ENCODE results near the gene SPHK1.

Gene SPHK1

DNA sequence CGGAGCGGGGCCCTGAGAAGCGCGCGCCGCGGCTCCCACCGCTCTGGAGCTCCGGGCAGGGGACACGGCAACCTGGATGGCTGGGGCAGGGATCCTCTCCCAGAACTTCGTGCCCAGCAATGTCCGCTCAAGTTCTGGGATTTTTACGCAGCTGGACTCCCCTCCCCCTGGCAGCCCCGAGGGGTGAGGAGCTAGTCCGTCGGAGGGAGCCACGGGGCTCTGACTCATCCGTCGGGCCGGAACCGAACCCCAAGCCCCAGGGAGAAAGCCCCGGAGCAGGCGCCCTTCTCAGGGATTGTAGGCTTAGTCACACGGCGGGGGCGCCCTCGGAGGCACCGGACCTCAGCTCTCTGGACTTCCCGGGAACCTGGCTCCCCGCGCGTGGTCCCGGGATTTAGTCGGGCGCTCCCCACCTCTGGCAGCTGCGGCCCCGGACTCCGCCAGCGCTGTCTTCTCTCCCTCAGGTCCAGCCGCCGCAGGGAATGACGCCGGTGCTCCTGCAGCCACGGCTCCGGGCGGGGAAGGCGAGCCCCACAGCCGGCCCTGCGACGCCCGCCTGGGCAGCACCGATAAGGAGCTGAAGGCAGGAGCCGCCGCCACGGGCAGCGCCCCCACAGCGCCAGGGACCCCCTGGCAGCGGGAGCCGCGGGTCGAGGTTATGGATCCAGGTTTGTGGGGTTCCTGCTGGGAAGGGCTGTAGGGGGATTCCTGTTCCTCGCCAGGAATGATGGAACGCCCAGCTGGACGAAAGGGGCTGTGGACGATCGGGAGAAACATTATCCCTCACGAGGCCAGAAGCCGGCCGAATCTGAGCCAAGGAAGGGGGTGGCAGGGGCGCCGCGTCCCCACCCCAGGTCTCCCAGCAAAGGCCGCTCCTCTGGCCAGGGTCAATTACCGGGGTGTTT is 830 bp downstream of the SPHK1 start:
- DNase-seq: peak in 3 of 56 donors; percentile 8 to 70 (median 19)

DNA sequence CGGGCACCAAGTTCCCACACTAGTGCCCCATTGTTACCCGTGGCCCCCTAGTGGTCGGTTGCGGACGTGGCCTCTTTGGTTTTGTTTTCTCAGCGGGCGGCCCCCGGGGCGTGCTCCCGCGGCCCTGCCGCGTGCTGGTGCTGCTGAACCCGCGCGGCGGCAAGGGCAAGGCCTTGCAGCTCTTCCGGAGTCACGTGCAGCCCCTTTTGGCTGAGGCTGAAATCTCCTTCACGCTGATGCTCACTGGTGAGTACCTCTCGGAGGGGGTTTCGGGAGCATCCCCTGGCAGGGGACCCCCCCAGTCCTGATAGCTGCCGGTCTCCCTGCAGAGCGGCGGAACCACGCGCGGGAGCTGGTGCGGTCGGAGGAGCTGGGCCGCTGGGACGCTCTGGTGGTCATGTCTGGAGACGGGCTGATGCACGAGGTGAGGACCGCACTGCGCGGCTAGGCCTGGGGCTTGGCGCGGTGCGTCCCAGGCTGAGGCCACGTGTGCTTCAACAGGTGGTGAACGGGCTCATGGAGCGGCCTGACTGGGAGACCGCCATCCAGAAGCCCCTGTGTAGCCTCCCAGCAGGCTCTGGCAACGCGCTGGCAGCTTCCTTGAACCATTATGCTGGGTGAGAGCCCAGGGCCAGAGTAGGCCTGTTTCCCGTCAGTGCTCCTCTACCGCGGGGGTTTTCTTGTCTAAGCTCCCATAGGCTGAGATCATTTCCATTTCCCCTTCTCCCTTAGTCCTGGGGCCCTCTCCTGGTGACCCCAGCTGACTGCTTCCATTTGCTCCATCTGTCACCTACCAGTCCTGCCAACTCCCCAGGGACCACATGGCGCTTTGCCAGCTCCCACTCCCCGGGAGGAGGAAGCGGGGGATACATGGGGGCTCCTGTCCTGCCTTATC is 1.7 kb downstream of the SPHK1 start:
- peak in 24 of 56 donors; percentile 10 to 70 (median 26) for DNase-seq

DNA sequence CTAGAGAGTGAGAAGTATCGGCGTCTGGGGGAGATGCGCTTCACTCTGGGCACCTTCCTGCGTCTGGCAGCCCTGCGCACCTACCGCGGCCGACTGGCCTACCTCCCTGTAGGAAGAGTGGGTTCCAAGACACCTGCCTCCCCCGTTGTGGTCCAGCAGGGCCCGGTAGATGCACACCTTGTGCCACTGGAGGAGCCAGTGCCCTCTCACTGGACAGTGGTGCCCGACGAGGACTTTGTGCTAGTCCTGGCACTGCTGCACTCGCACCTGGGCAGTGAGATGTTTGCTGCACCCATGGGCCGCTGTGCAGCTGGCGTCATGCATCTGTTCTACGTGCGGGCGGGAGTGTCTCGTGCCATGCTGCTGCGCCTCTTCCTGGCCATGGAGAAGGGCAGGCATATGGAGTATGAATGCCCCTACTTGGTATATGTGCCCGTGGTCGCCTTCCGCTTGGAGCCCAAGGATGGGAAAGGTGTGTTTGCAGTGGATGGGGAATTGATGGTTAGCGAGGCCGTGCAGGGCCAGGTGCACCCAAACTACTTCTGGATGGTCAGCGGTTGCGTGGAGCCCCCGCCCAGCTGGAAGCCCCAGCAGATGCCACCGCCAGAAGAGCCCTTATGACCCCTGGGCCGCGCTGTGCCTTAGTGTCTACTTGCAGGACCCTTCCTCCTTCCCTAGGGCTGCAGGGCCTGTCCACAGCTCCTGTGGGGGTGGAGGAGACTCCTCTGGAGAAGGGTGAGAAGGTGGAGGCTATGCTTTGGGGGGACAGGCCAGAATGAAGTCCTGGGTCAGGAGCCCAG is 2.8 kb downstream of the SPHK1 start:
- no peak for DNase-seq

DNA sequence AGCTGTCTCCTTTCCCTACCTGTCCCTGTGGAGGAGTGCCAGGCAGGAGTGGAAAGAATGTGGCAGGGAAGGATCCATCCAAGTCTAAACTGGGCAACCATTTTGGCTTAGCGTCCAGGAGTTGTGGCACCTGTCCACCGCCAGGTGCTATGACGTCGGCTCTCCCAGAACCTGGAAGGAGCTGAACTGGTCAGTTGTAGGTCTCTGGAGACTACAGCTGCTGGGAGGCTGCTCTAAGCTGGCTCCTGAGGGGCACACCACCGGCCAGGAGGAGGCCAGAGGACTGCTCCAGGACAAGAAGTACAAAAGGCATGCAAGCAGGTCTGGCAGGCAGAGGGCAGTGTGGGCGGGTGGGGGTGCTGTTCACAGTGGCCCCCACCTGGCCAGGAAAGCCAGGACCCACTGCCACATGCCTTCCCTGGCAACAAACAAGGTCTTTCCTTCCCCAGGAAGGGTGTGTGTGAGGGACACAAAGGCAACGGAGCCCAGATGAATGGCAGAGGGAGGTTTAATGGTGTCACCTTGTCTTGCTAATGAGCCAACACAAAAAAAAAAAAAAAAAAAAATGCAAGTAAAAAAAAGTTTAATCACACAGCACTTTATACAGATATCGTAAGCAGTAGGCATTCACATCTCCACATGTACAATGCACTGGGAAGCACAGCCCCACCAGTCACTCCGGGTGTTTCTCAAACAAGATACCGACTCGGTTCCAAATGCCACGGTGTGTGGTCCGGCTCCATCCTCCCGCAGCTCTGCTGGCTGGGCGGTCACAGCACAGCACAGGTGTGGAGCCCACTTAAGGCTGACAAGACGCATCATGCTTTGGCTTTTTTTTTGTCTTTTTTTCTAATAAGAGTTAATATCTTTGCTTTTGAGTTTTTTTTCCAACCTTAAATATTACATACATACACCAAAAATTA is 4.8 kb downstream of the SPHK1 start:
- DNase-seq: no peak

DNA sequence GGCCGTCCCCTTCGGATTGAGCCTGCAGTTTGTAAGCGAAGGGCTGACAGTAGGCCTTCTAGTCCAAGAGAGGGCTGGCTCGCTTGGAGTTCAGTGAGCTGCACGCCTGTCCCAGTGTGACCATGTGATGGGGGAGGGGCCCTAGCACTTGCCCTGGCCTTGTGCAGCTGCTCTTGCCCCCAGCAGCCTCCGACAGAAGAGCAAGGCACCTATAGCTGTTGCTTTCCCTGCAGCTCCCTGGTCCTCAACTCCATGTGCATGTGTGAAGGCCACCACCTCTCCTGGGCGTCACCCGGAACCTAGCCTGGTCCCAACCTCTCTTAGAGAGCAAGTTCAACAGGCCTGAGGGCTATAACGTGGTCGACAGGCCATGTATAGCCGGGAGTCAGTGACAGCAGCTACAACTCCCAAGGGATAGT is 5.6 kb downstream of the SPHK1 start:
- DNase-seq: no peak

DNA sequence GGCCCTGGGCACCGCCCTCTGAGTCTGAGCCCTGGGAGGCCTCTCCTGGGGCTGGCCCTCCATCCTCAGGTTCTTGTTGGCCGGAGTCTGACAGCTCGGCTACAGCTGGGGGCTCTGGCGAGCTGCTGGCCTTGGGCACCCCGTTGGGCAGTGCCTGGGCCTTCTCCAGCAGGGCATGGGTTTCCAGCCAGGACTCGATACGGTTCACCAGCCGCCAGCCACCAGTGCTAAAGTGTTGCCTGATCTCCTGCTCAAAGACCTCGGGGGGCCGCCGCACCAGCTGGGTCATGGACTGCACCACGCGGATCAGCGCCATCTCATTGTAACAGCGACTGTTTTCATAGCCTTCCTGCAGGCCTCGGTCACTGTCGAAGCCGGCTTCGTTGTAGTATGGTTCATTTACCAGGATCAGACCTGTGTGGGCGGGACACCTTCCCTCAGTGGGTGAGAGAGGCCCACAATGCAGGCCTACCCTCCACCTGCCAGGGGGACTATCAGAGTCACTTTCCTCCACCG is 6.8 kb downstream of the SPHK1 start:
- DNase-seq: no peak

DNA sequence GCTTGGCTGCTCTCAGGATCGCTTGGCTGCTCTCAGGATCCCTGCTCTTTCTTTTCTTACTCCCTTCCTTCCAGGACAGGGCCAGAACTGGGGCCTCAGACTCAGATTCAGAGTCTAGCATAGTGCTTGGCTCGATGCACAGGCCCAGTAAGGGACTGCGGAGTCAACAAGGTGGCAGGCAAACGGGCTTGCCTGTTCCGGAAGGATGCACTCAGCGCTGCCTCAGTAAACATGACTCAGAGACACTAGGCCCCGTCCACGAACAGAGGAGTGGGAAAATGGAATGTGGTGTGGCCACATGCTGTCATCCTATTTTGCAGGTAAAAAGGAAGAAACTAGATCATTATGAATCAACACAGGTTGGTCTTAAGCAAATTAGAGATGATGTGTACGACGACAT is 9.8 kb downstream of the SPHK1 start:
- DNase-seq: no peak

DNA sequence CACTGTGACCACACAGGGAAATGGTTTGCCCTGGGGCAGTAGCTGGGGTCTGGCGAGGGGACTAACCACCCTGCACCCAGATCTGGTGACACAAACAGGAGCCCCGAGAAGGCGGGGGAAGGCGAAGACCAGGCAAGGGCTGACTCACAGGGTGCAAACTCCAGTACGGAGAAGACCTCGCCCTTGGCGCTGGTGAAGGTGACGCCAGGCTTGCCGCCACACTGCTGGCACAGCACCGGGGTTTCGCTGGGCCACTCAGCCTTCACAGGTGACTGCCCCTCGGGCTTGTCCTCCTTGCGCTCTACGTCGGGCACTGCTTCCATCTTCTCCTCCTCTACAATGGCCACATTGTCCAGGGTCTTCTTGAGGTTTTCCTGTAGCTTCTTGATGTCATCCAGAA is 11.6 kb downstream of the SPHK1 start:
- DNase-seq: no peak

DNA sequence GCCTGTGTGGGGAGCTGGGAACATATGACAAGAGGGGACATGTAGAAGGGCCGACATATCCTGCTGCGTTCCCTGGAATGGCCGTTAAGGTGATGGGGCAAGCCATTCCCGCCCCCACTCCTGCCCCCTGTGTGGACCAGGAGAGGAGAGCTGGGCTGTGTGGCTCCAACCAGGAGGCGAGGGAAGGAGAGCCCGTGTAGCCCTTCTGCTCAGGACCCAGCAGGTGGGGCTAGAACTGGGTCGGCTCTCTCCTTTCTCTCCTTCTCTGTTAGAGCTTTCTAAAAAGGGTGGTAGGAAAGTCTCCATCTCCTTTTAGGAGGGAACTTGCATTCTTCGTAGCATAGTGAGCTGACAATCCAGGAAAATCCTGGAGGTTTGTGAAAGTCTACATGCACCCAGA is 12.8 kb downstream of the SPHK1 start:
- no peak for DNase-seq

DNA sequence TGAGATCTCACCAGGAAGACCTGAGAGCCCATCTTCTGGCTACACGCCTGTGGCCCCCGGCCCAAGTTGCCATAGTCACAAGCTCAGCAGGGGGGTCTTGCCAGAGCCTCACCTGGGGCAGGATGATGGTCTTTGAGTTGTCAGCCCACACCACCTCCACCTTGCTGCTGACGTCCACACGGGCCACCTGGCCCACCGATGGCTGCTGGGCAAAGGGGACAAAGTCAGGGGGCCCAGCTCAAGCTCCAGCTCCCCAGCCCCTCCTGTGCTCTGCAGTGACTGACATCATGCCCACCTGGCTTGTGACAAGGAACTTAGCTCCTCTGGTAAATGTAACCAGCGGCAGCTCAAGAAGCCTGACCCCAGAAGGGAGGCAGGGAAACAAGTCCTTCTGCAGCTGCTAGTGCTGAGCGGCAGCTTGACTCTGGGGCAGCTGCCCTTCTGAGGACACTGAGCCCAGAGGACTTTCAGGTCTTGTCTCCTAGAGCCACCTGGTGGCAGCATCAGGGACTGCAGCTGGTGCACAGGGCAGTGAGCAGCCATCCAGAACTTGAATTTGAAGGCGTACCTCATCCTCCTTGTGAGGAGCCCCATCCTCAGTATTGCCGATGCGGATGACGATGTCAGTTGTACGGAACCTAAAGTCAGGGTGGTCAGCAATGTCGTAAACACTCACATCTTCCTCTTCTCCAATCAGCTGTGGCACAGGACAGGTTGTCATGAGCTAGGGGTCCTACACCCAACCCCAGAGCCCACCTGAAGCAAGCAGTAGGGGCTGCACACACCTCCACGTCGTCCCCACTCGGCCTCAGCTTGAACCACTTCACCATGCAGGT is 13.5 kb downstream of the SPHK1 start:
- DNase-seq: peak in 54 of 56 donors; percentile 21 to 94 (median 72)

DNA sequence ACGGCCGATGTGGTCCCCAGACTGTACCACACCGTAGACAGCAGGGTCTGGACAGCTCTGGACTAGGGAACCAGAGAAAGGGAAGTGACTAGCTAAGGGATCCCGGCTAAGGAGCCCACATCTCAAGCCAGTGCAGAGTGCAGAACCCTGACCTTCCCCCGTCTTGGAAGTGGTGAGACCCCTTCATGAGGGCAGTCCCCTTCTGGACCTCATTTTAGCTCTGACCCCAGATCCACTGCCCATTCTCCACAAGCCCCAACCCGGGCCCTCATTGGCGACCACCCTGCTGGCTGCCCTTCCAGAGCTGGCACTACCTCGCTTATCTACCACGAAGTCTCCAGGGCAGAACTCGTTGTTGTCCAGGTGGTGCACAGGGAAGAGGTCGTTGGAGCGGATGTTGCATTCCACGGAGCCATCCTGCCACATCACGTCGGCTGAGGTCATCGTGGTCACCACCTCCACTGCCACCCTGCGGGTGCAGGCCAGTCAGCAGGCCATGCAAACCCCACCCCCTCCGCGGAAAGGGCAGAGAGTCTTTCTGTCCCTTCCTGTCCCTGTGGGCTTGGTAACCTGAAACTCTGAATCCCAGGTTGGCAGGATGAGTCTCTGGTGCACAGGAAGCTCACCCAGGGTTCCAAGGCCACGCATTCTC is 14.2 kb downstream of the SPHK1 start:
- DNase-seq: no peak

DNA sequence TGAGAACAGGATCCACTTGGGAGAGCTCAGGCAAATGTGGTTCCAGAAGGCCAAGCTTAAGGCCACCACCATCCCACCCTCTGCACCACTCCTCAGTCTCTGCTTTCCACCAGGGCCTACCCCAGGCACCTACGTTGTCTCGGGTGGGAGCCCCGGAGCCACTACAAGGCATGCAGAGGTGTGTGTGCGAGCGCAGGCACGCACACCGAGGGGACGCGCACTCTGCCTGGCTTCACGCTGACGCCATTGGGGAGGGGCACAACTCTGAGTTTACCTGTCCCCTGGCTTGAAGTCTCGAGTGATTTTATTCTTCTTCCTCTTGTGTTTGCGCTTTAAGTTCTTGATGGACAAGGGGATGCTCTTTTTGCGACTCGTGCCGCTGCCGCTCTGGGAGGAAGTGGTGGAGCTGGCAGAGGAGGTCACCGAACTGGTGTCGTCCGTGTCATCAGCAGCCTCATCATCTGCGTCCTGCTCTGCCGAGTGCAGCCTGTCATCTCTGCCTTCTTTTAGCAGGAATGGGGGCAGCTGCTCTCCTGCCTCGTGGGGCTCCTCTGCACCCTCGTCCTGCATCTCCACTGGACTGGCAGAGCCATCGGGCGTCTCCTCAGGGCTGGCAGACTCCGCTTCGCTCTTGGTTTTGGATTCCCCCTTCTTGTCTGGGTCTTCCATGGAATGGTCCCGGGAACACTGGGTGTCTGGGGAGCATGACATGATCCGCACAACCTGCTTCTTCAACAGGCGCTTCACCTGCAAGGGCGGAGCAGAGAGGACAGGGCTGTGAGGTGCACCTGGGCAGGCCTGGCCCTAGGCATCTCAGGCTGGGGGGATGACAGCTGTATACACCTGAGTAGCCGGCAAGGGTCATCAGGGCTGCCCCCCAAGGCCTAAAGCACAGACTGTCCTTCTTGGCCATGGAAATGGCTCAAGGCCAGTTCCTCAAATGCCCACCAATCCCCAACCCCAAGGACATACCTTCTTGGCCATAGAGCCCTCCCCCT is 15.1 kb downstream of the SPHK1 start:
- no peak for DNase-seq

DNA sequence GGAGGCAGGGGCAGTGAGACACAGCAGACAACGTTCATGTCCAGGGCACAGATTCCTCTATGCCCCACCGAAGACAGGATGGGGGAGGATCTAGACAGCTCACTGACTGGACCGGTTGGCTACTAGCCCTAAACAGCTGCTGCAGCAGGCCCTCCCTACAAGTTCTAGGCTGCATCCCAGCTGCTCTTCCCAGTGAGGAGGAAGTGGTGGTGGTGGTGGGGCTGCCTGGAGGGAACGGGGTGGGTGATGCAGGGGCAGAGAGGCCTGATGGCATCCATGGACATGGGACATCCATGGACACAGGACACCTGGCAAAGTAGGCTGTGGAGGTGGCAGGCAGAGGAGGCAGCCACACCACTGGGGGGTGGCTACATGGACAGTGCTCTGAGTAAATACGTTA is 18.3 kb downstream of the SPHK1 start:
- no peak for DNase-seq

DNA sequence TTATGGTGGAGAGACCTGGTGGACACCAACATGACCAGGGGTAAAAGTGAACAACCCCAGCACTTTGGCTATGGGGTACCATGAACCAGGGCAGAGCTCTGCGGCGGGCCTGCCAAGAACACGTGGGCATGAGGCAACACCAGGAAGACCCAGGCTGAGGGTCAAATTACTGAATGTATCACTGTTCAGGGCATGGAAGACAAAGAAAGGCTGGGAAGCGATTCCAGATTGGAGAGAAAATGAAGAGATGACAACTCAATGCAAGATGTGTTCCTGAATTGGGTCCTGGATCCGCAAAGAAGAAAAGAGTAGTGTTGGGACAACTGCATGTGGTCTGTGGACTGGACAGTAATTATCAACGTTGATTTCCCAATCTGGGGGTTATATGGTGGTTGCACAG is 19.8 kb downstream of the SPHK1 start:
- peak in 3 of 56 donors; percentile 11 to 23 (median 12) for DNase-seq

DNA sequence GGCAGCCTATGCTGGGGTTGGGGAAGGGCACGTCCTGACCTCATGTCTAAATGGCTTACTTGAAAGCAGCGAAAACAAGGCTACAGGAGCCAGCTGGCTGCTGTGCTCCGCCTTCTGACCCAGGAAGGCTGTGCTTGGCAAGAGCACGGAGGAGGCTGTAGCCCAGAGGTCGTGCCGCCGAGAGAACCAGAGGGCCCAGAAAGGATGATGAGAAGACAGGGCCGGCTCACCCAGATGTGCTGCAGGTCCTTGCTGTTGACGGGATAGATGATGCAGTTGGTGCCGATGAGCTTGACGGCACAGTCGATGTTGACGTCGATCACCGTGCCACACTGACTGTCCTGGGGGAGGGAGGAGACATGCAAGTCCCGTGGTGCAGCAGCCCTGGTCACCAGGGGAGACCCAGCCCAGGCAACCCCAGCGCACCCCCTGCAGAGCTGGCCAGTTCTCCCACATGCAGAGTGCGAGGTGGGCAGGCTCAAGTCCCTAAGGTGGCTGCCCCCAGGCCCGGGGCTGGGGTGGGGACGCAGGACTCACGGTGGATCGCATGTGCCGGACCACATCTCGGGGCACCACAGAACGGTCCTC is 20.7 kb downstream of the SPHK1 start:
- DNase-seq: no peak

DNA sequence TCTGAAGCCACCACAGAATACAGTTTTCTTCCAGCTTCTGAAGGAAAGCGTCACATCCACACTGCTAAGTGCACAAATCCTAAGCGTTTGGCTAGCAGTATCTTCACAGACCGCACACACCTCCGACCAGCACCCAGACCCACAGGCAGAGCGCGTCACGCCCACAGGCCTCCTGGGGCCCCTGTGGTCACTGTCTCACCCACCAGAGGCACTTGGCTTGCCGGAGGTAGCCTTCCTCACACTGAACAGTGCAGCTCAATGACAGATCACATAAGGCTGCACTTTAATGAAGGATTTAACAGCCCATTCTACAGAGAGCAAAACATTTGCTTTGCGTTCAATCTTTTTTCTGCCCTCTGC is 21.2 kb downstream of the SPHK1 start:
- DNase-seq: no peak

All from nucleus accumbens (tissue), 56 donors.